SK-N-MC (cell line): ENCODE measurements around the gene FBXL7.

Experiments
- EZH2 ChIP-seq: fragments of 200-600 bp; sonication (generic); IDR thresholded peaks from one replicate; pipeline ENCODE4 v1.6.1; 2017; ENCODE audit warnings: antibody characterized with exemption
- FOXP2 ChIP-seq: optimal IDR thresholded peaks from 2 replicates; pipeline ENCODE3; 2011; ENCODE audit warnings: mild to moderate bottlenecking, moderate library complexity; ENCODE audit not compliant: insufficient read depth; ENCODE audit errors: extremely low read length, control extremely low read depth

GRCh38 chr5:15789642-15790041 lies 289.7 kb downstream of the FBXL7 start:
- TF ChIP-seq EZH2 (no peak), FOXP2 (no peak)
